ENCODE measurements around the gene DNA2. TPM values are rescaled to one million over a fixed set of nuclear protein-coding genes. Genes with fewer than 3 reads are reported as not detected.

DNA2 gene
- total RNA-seq, 1 donor from 2014 or later: 85.4 TPM

- H3K4me1 Mint-ChIP-seq: no peaks in the 10 kb centered on the region
- peaks cover 14% of the 10 kb centered on the region for H3K36me3 ChIP-seq
- no peak overlapping the region for H3K4me3 ChIP-seq
- no peak for DNase-seq (ENCODE audit: low spot score)
- H3K27me3 Mint-ChIP-seq (ENCODE audit: insufficient read depth, low read depth): peaks cover 2% of the 10 kb centered on the region
- H3K79me2 ChIP-seq (ENCODE audit: low read depth): no peaks in the 10 kb centered on the region
- H3K9ac ChIP-seq: no peak overlapping the region
- no peak overlapping the region for H2AFZ ChIP-seq (replicated peaks)
- no peaks in the 10 kb centered on the region for H4K20me1 ChIP-seq (ENCODE audit: low read depth)
- no peak overlapping the region for H3K4me2 ChIP-seq
- H3K9me3 Mint-ChIP-seq: no peaks in the 10 kb centered on the region
- H3K27me3 ChIP-seq: no peaks in the 10 kb centered on the region
- H3F3A ChIP-seq (ENCODE audit: low read depth): peaks cover 7% of the 10 kb centered on the region
- no peaks in the 10 kb centered on the region for H3K9me3 ChIP-seq (ENCODE audit: low read depth)
- H3K4me1 ChIP-seq: no peaks in the 10 kb centered on the region
- H3K27ac Mint-ChIP-seq: no peak overlapping the region
- H3K27ac ChIP-seq: no peak overlapping the region
- TF ChIP-seq EZH2 (IDR thresholded peaks at IDR 0.05): no peak
- no peak for TF ChIP-seq EZH2phosphoT487 (IDR thresholded peaks at IDR 0.05)
- TF ChIP-seq, protein P1, sequence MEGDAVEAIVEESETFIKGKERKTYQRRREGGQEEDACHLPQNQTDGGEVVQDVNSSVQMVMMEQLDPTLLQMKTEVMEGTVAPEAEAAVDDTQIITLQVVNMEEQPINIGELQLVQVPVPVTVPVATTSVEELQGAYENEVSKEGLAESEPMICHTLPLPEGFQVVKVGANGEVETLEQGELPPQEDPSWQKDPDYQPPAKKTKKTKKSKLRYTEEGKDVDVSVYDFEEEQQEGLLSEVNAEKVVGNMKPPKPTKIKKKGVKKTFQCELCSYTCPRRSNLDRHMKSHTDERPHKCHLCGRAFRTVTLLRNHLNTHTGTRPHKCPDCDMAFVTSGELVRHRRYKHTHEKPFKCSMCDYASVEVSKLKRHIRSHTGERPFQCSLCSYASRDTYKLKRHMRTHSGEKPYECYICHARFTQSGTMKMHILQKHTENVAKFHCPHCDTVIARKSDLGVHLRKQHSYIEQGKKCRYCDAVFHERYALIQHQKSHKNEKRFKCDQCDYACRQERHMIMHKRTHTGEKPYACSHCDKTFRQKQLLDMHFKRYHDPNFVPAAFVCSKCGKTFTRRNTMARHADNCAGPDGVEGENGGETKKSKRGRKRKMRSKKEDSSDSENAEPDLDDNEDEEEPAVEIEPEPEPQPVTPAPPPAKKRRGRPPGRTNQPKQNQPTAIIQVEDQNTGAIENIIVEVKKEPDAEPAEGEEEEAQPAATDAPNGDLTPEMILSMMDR (IDR thresholded peaks at IDR 0.05): no peak
- peaks cover 12% of the 10 kb centered on the region for H3K36me3 Mint-ChIP-seq
- no peak overlapping the region for H3K4me3 Mint-ChIP-seq
These were observed 107.5 kb downstream of the DNA2 start for GRCh38 chr10:68364101-68364886.

Small RNA genes within 50 kb of the gene (small RNA-seq; reads per million reads assigned to genes)
- gene RF00019: not detected
- not detected for gene RNA5SP319

Other genes starting within 250 kb of the DNA2 start
- 0.93 TPM in 1 of 2 replicates, not detected in the other for gene ATOH7, start 239.9 kb downstream of the DNA2 start, total RNA-seq (ENCODE audit: low replicate concordance)
- gene HNRNPH3, start 139.9 kb downstream of the DNA2 start, total RNA-seq (ENCODE audit: low replicate concordance): 57.2 and 77.5 TPM in 2 replicates
- gene PBLD, start 139.0 kb downstream of the DNA2 start, total RNA-seq (ENCODE audit: low replicate concordance): 3.2 and 5.8 TPM in 2 replicates
- gene RUFY2, start 64.7 kb downstream of the DNA2 start, total RNA-seq (ENCODE audit: low replicate concordance): 28.4 and 45.2 TPM in 2 replicates
- gene SLC25A16, start 55.5 kb upstream of the DNA2 start, total RNA-seq (ENCODE audit: low replicate concordance): 6.5 and 7.7 TPM in 2 replicates
- 47.9 and 67.3 TPM in 2 replicates for gene TET1, start 88.4 kb upstream of the DNA2 start, total RNA-seq (ENCODE audit: low replicate concordance)
- 92.7 and 141 TPM in 2 replicates for gene CCAR1, start 249.3 kb upstream of the DNA2 start, total RNA-seq (ENCODE audit: low replicate concordance)